ENCODE results near the gene KCNAB1.
A peak's percentile ranks its signal among the peaks of the same experiment; 100 is the strongest.

KCNAB1 gene

GRCh38 chr3:156548041-156548687 is 427.8 kb downstream of the KCNAB1 start:
- Histone ChIP-seq H3K4me1 (ENCODE audit: insufficient read depth, insufficient read length) (no peaks in the 10 kb centered on the region), H3K36me3 (ENCODE audit: insufficient read depth, insufficient read length, low read length) (peaks cover 99% of the 10 kb centered on the region), H3K27me3 (ENCODE audit: insufficient read depth, insufficient read length) (no peaks in the 10 kb centered on the region), H3K9ac (ENCODE audit: insufficient read length, low read depth) (no peak overlapping the region), H3K9me3 (ENCODE audit: insufficient read depth, low read length) (no peaks in the 10 kb centered on the region), H3K4me3 (ENCODE audit: insufficient read length, low read depth) (no peak overlapping the region)
- TF ChIP-seq SUZ12 (IDR thresholded peaks at IDR 0.05; ENCODE audit: extremely low read depth, insufficient read depth, insufficient read length) (no peak), YY1 (IDR thresholded peaks at IDR 0.05; ENCODE audit: insufficient read depth, insufficient read length) (no peak), ZNF274 (IDR thresholded peaks at IDR 0.05; ENCODE audit: low read depth, low read length) (no peak)
- no peak for DNase-seq (ENCODE audit: low read depth, low spot score)

- TF ChIP-seq ZNF274 (IDR thresholded peaks at IDR 0.05; ENCODE audit: low read depth, low read length) (no peak), SUZ12 (IDR thresholded peaks at IDR 0.05; ENCODE audit: extremely low read depth, insufficient read depth, insufficient read length) (no peak), YY1 (IDR thresholded peaks at IDR 0.05; ENCODE audit: insufficient read depth, insufficient read length) (no peak)
- Histone ChIP-seq H3K9me3 (ENCODE audit: insufficient read depth, low read length) (no peaks in the 10 kb centered on the region), H3K4me1 (ENCODE audit: insufficient read depth, insufficient read length) (no peaks in the 10 kb centered on the region), H3K36me3 (ENCODE audit: insufficient read depth, insufficient read length, low read length) (peaks cover 99% of the 10 kb centered on the region), H3K27me3 (ENCODE audit: insufficient read depth, insufficient read length) (no peaks in the 10 kb centered on the region), H3K9ac (ENCODE audit: insufficient read length, low read depth) (no peak overlapping the region), H3K4me3 (ENCODE audit: insufficient read length, low read depth) (no peak overlapping the region)
- DNase-seq (ENCODE audit: low read depth, low spot score) = no peak
These were observed 428.5 kb downstream of the KCNAB1 start for GRCh38 chr3:156548902-156549301.

- Histone ChIP-seq H3K4me3 (ENCODE audit: insufficient read length, low read depth) (no peak overlapping the region), H3K9me3 (ENCODE audit: insufficient read depth, low read length) (no peaks in the 10 kb centered on the region), H3K27me3 (ENCODE audit: insufficient read depth, insufficient read length) (no peaks in the 10 kb centered on the region), H3K4me1 (ENCODE audit: insufficient read depth, insufficient read length) (no peaks in the 10 kb centered on the region), H3K9ac (ENCODE audit: insufficient read length, low read depth) (no peak overlapping the region), H3K36me3 (ENCODE audit: insufficient read depth, insufficient read length, low read length) (peaks cover 79% of the 10 kb centered on the region)
- no peak for DNase-seq (ENCODE audit: low read depth, low spot score)
- TF ChIP-seq YY1 (IDR thresholded peaks at IDR 0.05; ENCODE audit: insufficient read depth, insufficient read length) (no peak), SUZ12 (IDR thresholded peaks at IDR 0.05; ENCODE audit: extremely low read depth, insufficient read depth, insufficient read length) (no peak), ZNF274 (IDR thresholded peaks at IDR 0.05; ENCODE audit: low read depth, low read length) (no peak)
These were observed 430.9 kb downstream of the KCNAB1 start for GRCh38 chr3:156551261-156551660.

- no peak for DNase-seq (ENCODE audit: low read depth, low spot score)
- Histone ChIP-seq H3K9me3 (ENCODE audit: insufficient read depth, low read length) (no peaks in the 10 kb centered on the region), H3K9ac (ENCODE audit: insufficient read length, low read depth) (no peak overlapping the region), H3K27me3 (ENCODE audit: insufficient read depth, insufficient read length) (no peaks in the 10 kb centered on the region), H3K4me1 (ENCODE audit: insufficient read depth, insufficient read length) (no peaks in the 10 kb centered on the region), H3K4me3 (ENCODE audit: insufficient read length, low read depth) (no peak overlapping the region), H3K36me3 (ENCODE audit: insufficient read depth, insufficient read length, low read length) (peaks cover 74% of the 10 kb centered on the region)
- no peak for TF ChIP-seq SUZ12 (IDR thresholded peaks at IDR 0.05; ENCODE audit: extremely low read depth, insufficient read depth, insufficient read length)
- no peak for TF ChIP-seq YY1 (IDR thresholded peaks at IDR 0.05; ENCODE audit: insufficient read depth, insufficient read length)
- no peak for TF ChIP-seq ZNF274 (IDR thresholded peaks at IDR 0.05; ENCODE audit: low read depth, low read length)
These were observed 431.4 kb downstream of the KCNAB1 start for GRCh38 chr3:156551746-156552145.

- Histone ChIP-seq H3K36me3 (ENCODE audit: insufficient read depth, insufficient read length, low read length) (peaks cover 61% of the 10 kb centered on the region), H3K27me3 (ENCODE audit: insufficient read depth, insufficient read length) (no peaks in the 10 kb centered on the region), H3K4me1 (ENCODE audit: insufficient read depth, insufficient read length) (no peaks in the 10 kb centered on the region), H3K9me3 (ENCODE audit: insufficient read depth, low read length) (no peaks in the 10 kb centered on the region), H3K4me3 (ENCODE audit: insufficient read length, low read depth) (peak overlapping the region; percentile 13), H3K9ac (ENCODE audit: insufficient read length, low read depth) (no peak overlapping the region)
- no peak for DNase-seq (ENCODE audit: low read depth, low spot score)
- TF ChIP-seq YY1 (IDR thresholded peaks at IDR 0.05; ENCODE audit: insufficient read depth, insufficient read length) (no peak), SUZ12 (IDR thresholded peaks at IDR 0.05; ENCODE audit: extremely low read depth, insufficient read depth, insufficient read length) (no peak), ZNF274 (IDR thresholded peaks at IDR 0.05; ENCODE audit: low read depth, low read length) (no peak)
These were observed 432.6 kb downstream of the KCNAB1 start for GRCh38 chr3:156552973-156553372.

- no peak for TF ChIP-seq SUZ12 (IDR thresholded peaks at IDR 0.05; ENCODE audit: extremely low read depth, insufficient read depth, insufficient read length)
- no peak for TF ChIP-seq YY1 (IDR thresholded peaks at IDR 0.05; ENCODE audit: insufficient read depth, insufficient read length)
- TF ChIP-seq ZNF274 (IDR thresholded peaks at IDR 0.05; ENCODE audit: low read depth, low read length) = no peak
- Histone ChIP-seq H3K9ac (ENCODE audit: insufficient read length, low read depth) (peak overlapping the region; percentile 100), H3K4me3 (ENCODE audit: insufficient read length, low read depth) (peak overlapping the region; percentile 96), H3K9me3 (ENCODE audit: insufficient read depth, low read length) (no peaks in the 10 kb centered on the region), H3K4me1 (ENCODE audit: insufficient read depth, insufficient read length) (no peaks in the 10 kb centered on the region), H3K27me3 (ENCODE audit: insufficient read depth, insufficient read length) (no peaks in the 10 kb centered on the region), H3K36me3 (ENCODE audit: insufficient read depth, insufficient read length, low read length) (peaks cover 53% of the 10 kb centered on the region)
- no peak for DNase-seq (ENCODE audit: low read depth, low spot score)
These were observed 433.5 kb downstream of the KCNAB1 start for GRCh38 chr3:156553705-156554356.

GRCh38 chr3:156554515-156554841 is 434.1 kb downstream of the KCNAB1 start:
- Histone ChIP-seq H3K4me3 (ENCODE audit: insufficient read length, low read depth) (peak overlapping the region; percentile 96), H3K9me3 (ENCODE audit: insufficient read depth, low read length) (no peaks in the 10 kb centered on the region), H3K4me1 (ENCODE audit: insufficient read depth, insufficient read length) (no peaks in the 10 kb centered on the region), H3K9ac (ENCODE audit: insufficient read length, low read depth) (peak overlapping the region; percentile 100), H3K36me3 (ENCODE audit: insufficient read depth, insufficient read length, low read length) (peaks cover 47% of the 10 kb centered on the region), H3K27me3 (ENCODE audit: insufficient read depth, insufficient read length) (no peaks in the 10 kb centered on the region)
- no peak for DNase-seq (ENCODE audit: low read depth, low spot score)
- TF ChIP-seq SUZ12 (IDR thresholded peaks at IDR 0.05; ENCODE audit: extremely low read depth, insufficient read depth, insufficient read length) = no peak
- TF ChIP-seq ZNF274 (IDR thresholded peaks at IDR 0.05; ENCODE audit: low read depth, low read length) = no peak
- no peak for TF ChIP-seq YY1 (IDR thresholded peaks at IDR 0.05; ENCODE audit: insufficient read depth, insufficient read length)

Measured in NT2/D1 (cell line).